GM23248 (cell line): ENCODE results near the gene ZMAT5.

Source experiments
- EZH2 ChIP-seq: fragments of 200-600 bp; sonication (generic); IDR thresholded peaks from 2 replicates; pipeline ENCODE4 v1.6.1; 2018; ENCODE audit warnings: antibody characterized with exemption, mild to moderate bottlenecking; ENCODE audit not compliant: insufficient read depth, poor library complexity, severe bottlenecking
- EZH2phosphoT487 ChIP-seq: fragments of 200-600 bp; sonication (generic); IDR thresholded peaks from 2 replicates; pipeline ENCODE4 v1.6.1; 2018; ENCODE audit warnings: antibody characterized with exemption, moderate library complexity, mild to moderate bottlenecking, low read depth; ENCODE audit not compliant: insufficient read depth

DNA sequence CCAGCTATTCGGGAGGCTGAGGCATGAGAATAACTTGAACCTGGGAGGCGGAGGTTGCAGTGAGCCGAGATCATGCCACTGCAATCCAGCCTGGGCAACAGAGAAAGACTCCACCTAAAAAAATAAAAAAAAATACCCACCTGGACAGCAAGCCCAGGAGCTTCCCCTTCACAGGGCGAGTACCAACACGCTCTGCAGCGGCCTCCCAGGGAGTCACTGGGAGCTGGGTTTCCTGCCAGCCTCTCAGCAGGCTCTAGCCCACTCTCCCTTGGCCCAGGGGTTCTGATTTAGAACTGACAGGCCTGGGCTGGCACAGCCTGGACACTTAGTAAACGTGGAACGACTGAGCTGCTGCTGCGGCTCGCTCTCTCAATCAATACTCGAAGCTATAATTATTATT is 49.0 kb downstream of the ZMAT5 start:
- TF ChIP-seq EZH2phosphoT487 (no peak), EZH2 (no peak)
